Mesenchymal stem cell (in vitro differentiated cells and primary cell): ENCODE results near the gene C16orf78.

Experiments used
- DNase-seq: peaks from one replicate; pipeline ENCODE4 v3.0.0-alpha.2; 2013
- H2AFZ ChIP-seq: one replicate; pipeline ENCODE4 v1.6.1; 2013; ENCODE audit warnings: low read depth, mild to moderate bottlenecking, control low read depth, inconsistent platforms, low read length, moderate library complexity
- H2AK5ac ChIP-seq: 2 replicates; pipeline ENCODE4 v1.6.1; 2013; ENCODE audit warnings: low read length, moderate library complexity, mild to moderate bottlenecking, inconsistent platforms; ENCODE audit not compliant: severe bottlenecking
- H2BK120ac ChIP-seq: one replicate; pipeline ENCODE4 v1.6.1; 2013; ENCODE audit warnings: low read depth, mild to moderate bottlenecking, inconsistent platforms, low read length, moderate library complexity
- H2BK12ac ChIP-seq, 2 experiments: one replicate each; pipeline ENCODE4 v1.6.1; 2013; ENCODE audit warnings: inconsistent platforms in 2 of 2, low read length in 2 of 2, mild to moderate bottlenecking in 2 of 2, moderate library complexity in 2 of 2, control low read depth in 1 of 2
- H2BK15ac ChIP-seq: one replicate; pipeline ENCODE4 v1.6.1; 2013; ENCODE audit warnings: mild to moderate bottlenecking, low read depth, inconsistent platforms; ENCODE audit not compliant: poor library complexity, severe bottlenecking
- H2BK5ac ChIP-seq: 2 replicates; pipeline ENCODE4 v1.6.1; 2013; ENCODE audit warnings: low read depth, mild to moderate bottlenecking, low read length, control low read depth, inconsistent platforms; ENCODE audit not compliant: poor library complexity, severe bottlenecking
- H3K14ac ChIP-seq, 2 experiments: one replicate each; pipeline ENCODE4 v1.6.1; 2013; ENCODE audit warnings: inconsistent platforms in 2 of 2, low read length in 2 of 2, control low read depth in 1 of 2, mild to moderate bottlenecking in 1 of 2, moderate library complexity in 1 of 2
- H3K18ac ChIP-seq, 2 experiments: one replicate each; pipeline ENCODE4 v1.6.1; 2013; ENCODE audit warnings: inconsistent platforms in 2 of 2, low read length in 2 of 2, control low read depth in 1 of 2, low read depth in 1 of 2, mild to moderate bottlenecking in 1 of 2
- H3K23ac ChIP-seq, 2 experiments: one replicate each; pipeline ENCODE4 v1.6.1; 2013; ENCODE audit warnings: inconsistent platforms in 2 of 2, low read length in 2 of 2, mild to moderate bottlenecking in 2 of 2, moderate library complexity in 2 of 2, control low read depth in 1 of 2
- H3K27ac ChIP-seq: 2 replicates; pipeline ENCODE4 v1.5.1; 2013; ENCODE audit warnings: mild to moderate bottlenecking, moderate library complexity, low read length, control low read depth, inconsistent platforms; ENCODE audit not compliant: poor library complexity, severe bottlenecking
- H3K27me3 ChIP-seq, 2 experiments: 2 replicates each; pipeline versions ENCODE4 v1.6.1 to v1.7.0; 2013; ENCODE audit warnings: low read length in 2 of 2, mild to moderate bottlenecking in 2 of 2, moderate library complexity in 2 of 2, control low read depth in 1 of 2, inconsistent platforms in 1 of 2; ENCODE audit not compliant: control insufficient read depth in 1 of 2, insufficient read depth in 1 of 2
- H3K36me3 ChIP-seq, 2 experiments: 2 replicates each; pipeline versions ENCODE4 v1.6.1 to v1.7.0; 2013; ENCODE audit warnings: low read length in 2 of 2, control low read depth in 1 of 2, inconsistent platforms in 1 of 2, low read depth in 1 of 2, mild to moderate bottlenecking in 1 of 2; ENCODE audit not compliant: insufficient read depth in 2 of 2, control insufficient read depth in 1 of 2
- H3K4ac ChIP-seq, 2 experiments: one replicate each; pipeline ENCODE4 v1.6.1; 2013; ENCODE audit warnings: inconsistent platforms in 2 of 2, low read length in 2 of 2, mild to moderate bottlenecking in 2 of 2, moderate library complexity in 2 of 2, control low read depth in 1 of 2, low read depth in 1 of 2
- H3K4me1 ChIP-seq: 2 replicates; pipeline ENCODE4 v1.6.1; 2013; ENCODE audit warnings: low read depth, low read length, control low read depth; ENCODE audit not compliant: control insufficient read depth, insufficient read depth
- H3K4me2 ChIP-seq: 2 replicates; pipeline ENCODE4 v1.6.1; 2013; ENCODE audit warnings: low read length, mild to moderate bottlenecking, inconsistent platforms; ENCODE audit not compliant: poor library complexity, severe bottlenecking
- H3K4me3 ChIP-seq, 2 experiments: 2 replicates each; pipeline versions ENCODE4 v1.5.1 to v1.7.0; 2013; ENCODE audit warnings: low read length in 2 of 2, mild to moderate bottlenecking in 2 of 2, control low read depth in 1 of 2, low read depth in 1 of 2; ENCODE audit not compliant: insufficient read depth in 1 of 2
- H3K79me1 ChIP-seq: replicated peaks from 2 replicates; pipeline ENCODE4 v1.6.1; 2013; ENCODE audit warnings: mild to moderate bottlenecking, control low read depth, low read length, inconsistent platforms; ENCODE audit not compliant: poor library complexity, severe bottlenecking
- H3K9ac ChIP-seq: 2 replicates; pipeline ENCODE4 v1.7.0; 2013; ENCODE audit warnings: mild to moderate bottlenecking, low read length, moderate library complexity
- H3K9me3 ChIP-seq: 2 replicates; pipeline ENCODE4 v1.7.0; 2013; ENCODE audit warnings: mild to moderate bottlenecking, low read length; ENCODE audit not compliant: control insufficient read depth
- H4K8ac ChIP-seq: one replicate; pipeline ENCODE4 v1.6.1; 2013; ENCODE audit warnings: inconsistent platforms, mild to moderate bottlenecking, low read length, moderate library complexity
- H4K91ac ChIP-seq: one replicate; pipeline ENCODE4 v1.6.1; 2013; ENCODE audit warnings: mild to moderate bottlenecking, low read length, inconsistent platforms
- WGBS: methylation state at CpG from one replicate; pipeline ENCODE4 v1.1.7; 2013; ENCODE audit warnings: mixed read lengths; 5-methylcytosine and 5-hydroxymethylcytosine counted together

Gene C16orf78

DNA sequence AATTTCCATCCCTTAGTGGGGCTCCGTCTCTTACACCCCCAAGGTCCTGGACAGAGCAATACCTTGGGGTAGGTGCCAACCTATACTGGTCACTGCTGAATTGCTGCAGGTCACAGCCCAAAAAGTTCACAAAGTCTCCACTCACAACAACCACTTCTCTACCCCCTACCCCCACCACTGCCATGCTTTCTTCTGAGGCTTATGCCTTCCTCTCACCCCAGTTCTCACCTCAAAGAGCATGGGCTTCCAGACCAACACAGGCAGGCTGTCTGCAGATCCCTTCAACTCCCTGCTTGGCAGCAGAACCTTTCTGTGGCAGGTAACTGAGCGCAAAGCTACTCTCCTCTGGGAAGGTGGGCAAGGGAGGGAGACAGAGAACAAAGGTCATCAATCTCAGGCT is 35.5 kb downstream of the C16orf78 start:
- Histone ChIP-seq H3K4me1 (no peaks in the 10 kb centered on the region), H3K18ac (no peak overlapping the region), H3K4me3 (no peak overlapping the region), H3K14ac (no peak overlapping the region), H3K9ac (no peak overlapping the region), H3K4me2 (no peak overlapping the region), H2BK12ac (no peak overlapping the region), H4K91ac (no peak overlapping the region), H2BK120ac (no peak overlapping the region), H3K9me3 (no peaks in the 10 kb centered on the region), H2BK15ac (no peak overlapping the region), H3K36me3 (no peaks in the 10 kb centered on the region), H3K23ac (no peak overlapping the region), H3K27me3 (peaks cover 0 to 16% of the 10 kb centered on the region in 2 experiments), H3K79me1 (no peaks in the 10 kb centered on the region), H4K8ac (no peak overlapping the region), H2AFZ (no peak overlapping the region), H3K27ac (no peak overlapping the region), H3K4ac (no peak overlapping the region), H2AK5ac (no peak overlapping the region), H2BK5ac (no peak overlapping the region)
- no peak for DNase-seq
- WGBS = 92% methylated on average over 2 of the region's 2 CpGs

DNA sequence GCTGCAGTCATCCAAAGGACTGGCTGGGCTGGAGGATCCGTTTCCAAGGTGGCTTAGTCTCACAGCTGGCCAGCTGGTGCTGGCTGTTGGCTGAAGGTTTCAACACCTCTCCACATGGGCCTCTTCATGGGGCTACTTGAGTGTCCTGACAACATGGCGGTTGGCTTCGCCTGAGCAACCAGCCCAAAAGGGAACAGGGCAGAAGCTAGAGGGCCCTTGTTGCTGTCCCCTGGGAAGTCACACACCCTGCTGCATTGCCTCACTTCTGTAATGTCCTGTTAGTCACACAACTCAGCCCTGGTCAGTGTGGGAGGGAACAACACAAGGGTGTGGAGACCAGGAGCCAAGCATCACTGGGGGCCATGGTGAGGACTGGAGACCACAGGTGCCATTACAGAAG is 36.6 kb downstream of the C16orf78 start:
- Histone ChIP-seq H4K91ac (no peak overlapping the region), H2AK5ac (no peak overlapping the region), H3K23ac (no peak overlapping the region), H3K9me3 (no peaks in the 10 kb centered on the region), H3K4me2 (no peak overlapping the region), H3K4me1 (no peaks in the 10 kb centered on the region), H4K8ac (no peak overlapping the region), H3K4me3 (no peak overlapping the region), H3K27ac (no peak overlapping the region), H2BK12ac (no peak overlapping the region), H2BK120ac (no peak overlapping the region), H3K18ac (no peak overlapping the region), H2BK5ac (no peak overlapping the region), H3K9ac (no peak overlapping the region), H3K27me3 (peaks cover 0 to 15% of the 10 kb centered on the region in 2 experiments), H3K4ac (no peak overlapping the region), H2AFZ (no peak overlapping the region), H2BK15ac (no peak overlapping the region), H3K36me3 (no peaks in the 10 kb centered on the region), H3K79me1 (no peaks in the 10 kb centered on the region), H3K14ac (no peak overlapping the region)
- WGBS = 83% methylated on average over 3 of the region's 3 CpGs
- no peak for DNase-seq

DNA sequence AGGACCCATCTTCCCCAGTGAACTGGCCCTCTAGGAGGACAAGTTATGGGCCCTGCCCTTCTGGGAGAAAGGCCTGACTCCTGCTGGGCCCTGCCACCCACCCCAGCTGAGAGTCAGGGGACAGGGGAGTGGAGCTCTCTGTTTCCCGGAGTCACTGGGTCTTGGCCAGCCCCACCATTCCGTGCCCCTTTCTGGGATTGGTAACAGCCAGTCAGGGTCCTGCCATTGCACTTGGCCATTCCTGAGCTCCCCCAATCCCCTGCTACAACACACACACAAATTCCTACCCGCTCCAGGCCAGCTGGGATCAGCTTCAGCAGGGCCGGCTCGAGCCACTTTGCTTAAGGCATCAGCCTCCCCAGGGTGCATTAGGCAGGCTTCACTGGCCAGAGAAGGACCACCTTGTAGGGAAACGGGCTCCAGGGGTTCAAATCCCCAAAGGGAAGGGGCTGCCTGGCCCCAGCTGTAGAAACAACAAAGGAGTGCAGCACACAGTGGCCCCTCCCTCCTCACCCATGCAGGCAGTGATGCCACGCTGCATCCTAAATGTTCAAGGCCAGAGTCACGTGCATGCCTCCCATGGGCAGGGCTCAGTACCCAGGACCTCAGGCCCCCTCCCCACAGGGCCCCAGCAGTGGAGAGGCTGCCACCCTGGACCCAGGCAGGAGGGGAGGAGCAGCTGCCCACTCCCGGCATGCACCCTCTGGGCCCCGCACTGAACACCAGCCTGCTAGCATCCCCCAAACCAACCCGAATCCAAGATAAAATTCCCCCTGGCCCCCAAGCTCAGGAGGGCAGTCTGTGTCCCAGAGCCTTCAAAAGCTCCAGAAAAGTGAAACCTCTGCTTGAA is 37.7 kb downstream of the C16orf78 start:
- no peak overlapping the region for H2BK15ac ChIP-seq
- H3K18ac ChIP-seq = no peak overlapping the region
- WGBS = 71% methylated on average over 11 of the region's 11 CpGs
- H2AFZ ChIP-seq = no peak overlapping the region
- no peaks in the 10 kb centered on the region for H3K36me3 ChIP-seq
- no peak overlapping the region for H4K8ac ChIP-seq
- H3K27ac ChIP-seq = no peak overlapping the region
- H3K9me3 ChIP-seq = no peaks in the 10 kb centered on the region
- no peak overlapping the region for H2AK5ac ChIP-seq
- no peaks in the 10 kb centered on the region for H3K79me1 ChIP-seq
- no peak overlapping the region for H2BK5ac ChIP-seq
- H3K4ac ChIP-seq = no peak overlapping the region
- no peak overlapping the region for H3K9ac ChIP-seq
- H3K4me3 ChIP-seq = no peak overlapping the region
- H2BK12ac ChIP-seq = no peak overlapping the region
- no peak overlapping the region for H3K4me2 ChIP-seq
- H3K27me3 ChIP-seq = peaks cover 0 to 12% of the 10 kb centered on the region in 2 experiments
- no peak for DNase-seq
- no peak overlapping the region for H3K23ac ChIP-seq
- H3K14ac ChIP-seq = no peak overlapping the region
- no peak overlapping the region for H4K91ac ChIP-seq
- no peaks in the 10 kb centered on the region for H3K4me1 ChIP-seq
- no peak overlapping the region for H2BK120ac ChIP-seq

DNA sequence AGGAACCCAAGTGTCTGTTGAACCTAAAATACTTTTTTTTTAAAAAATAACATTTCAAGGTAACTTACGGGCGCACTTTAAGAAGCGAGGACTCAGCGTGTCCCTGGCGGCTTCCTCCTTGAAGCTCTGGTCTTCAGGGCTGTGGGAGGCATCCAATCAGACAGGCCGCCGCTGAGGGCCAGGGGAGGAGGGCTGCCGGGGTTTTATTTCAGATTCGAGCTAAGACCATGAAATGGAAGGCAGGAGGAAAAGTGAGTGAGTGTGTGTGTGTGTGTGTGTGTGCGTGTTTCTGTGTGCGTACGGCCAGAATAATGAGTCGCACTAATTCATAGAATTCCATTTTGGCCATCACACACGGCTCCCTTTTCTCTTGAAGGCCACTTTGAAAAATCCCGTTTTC is 41.1 kb downstream of the C16orf78 start:
- no peaks in the 10 kb centered on the region for H3K79me1 ChIP-seq
- WGBS = 90% methylated on average over 15 of the region's 15 CpGs
- no peak overlapping the region for H3K27ac ChIP-seq
- no peak overlapping the region for H2BK120ac ChIP-seq
- H3K9ac ChIP-seq = no peak overlapping the region
- H3K23ac ChIP-seq = no peak overlapping the region
- no peak overlapping the region for H3K18ac ChIP-seq
- no peak overlapping the region for H2AFZ ChIP-seq
- no peak overlapping the region for H4K8ac ChIP-seq
- H3K27me3 ChIP-seq = peaks cover 0 to 21% of the 10 kb centered on the region in 2 experiments
- no peaks in the 10 kb centered on the region for H3K4me1 ChIP-seq
- no peak overlapping the region for H2BK15ac ChIP-seq
- no peaks in the 10 kb centered on the region for H3K36me3 ChIP-seq
- H3K9me3 ChIP-seq = no peaks in the 10 kb centered on the region
- H4K91ac ChIP-seq = no peak overlapping the region
- H2BK12ac ChIP-seq = no peak overlapping the region
- H2BK5ac ChIP-seq = no peak overlapping the region
- H2AK5ac ChIP-seq = no peak overlapping the region
- H3K4me2 ChIP-seq = no peak overlapping the region
- no peak overlapping the region for H3K4me3 ChIP-seq
- no peak overlapping the region for H3K4ac ChIP-seq
- H3K14ac ChIP-seq = no peak overlapping the region
- DNase-seq = no peak
